Testis (tissue), 2 donors: ENCODE measurements around the gene SSRP1.

Experiments
- CTCF ChIP-seq, 3 experiments: fragments of 450-650 bp in 2 of 3; fragments of 200-600 bp in 1 of 3; sonication (generic) in 1 of 3; IDR thresholded peaks; one replicate each; pipeline ENCODE4 v1.5.1; 2016 to 2019; ENCODE audit warnings: antibody characterized with exemption in 3 of 3, mild to moderate bottlenecking in 2 of 3, moderate library complexity in 1 of 3
- POLR2A ChIP-seq: fragments of 450-650 bp; IDR thresholded peaks from one replicate; pipeline ENCODE4 v1.6.1; 2017; ENCODE audit warnings: antibody characterized with exemption, mild to moderate bottlenecking, moderate library complexity

GRCh38 chr11:57302489-57302888 is 33.2 kb downstream of the SSRP1 start:
- no peak for TF ChIP-seq POLR2A
- no peak for TF ChIP-seq CTCF (IDR thresholded peaks at IDR 0.05)
